DND-41 (cell line): ENCODE measurements around the gene CPED1.

Experiments
- CTCF ChIP-seq: IDR thresholded peaks from 2 replicates; pipeline ENCODE4 v1.5.1; 2012; ENCODE audit warnings: borderline replicate concordance, low read length, moderate library complexity, mild to moderate bottlenecking; ENCODE audit not compliant: poor library complexity, severe bottlenecking; ENCODE audit errors: extremely low read depth
- EZH2 ChIP-seq: IDR thresholded peaks from 3 replicates; pipeline ENCODE4 v1.6.1; 2012; ENCODE audit warnings: borderline replicate concordance, low read depth, mild to moderate bottlenecking, moderate library complexity, low read length, inconsistent platforms; ENCODE audit not compliant: severe bottlenecking

GRCh38 chr7:121103086-121103485 is 114.6 kb downstream of the CPED1 start:
- TF ChIP-seq EZH2 = no peak
- TF ChIP-seq CTCF = no peak
